HUES6 (cell line): ENCODE results near the gene CACNA2D3.

ENCODE experiments used
- H3K27ac ChIP-seq: 2 replicates; pipeline ENCODE4 v1.7.0; 2013; ENCODE audit warnings: low read depth, mild to moderate bottlenecking, low read length, inconsistent platforms
- H3K27me3 ChIP-seq: 2 replicates; pipeline ENCODE4 v1.6.1; 2013; ENCODE audit warnings: low read length; ENCODE audit not compliant: control insufficient read depth, insufficient read depth
- H3K36me3 ChIP-seq: 2 replicates; pipeline ENCODE4 v1.6.1; 2013; ENCODE audit warnings: low read length; ENCODE audit not compliant: control insufficient read depth, insufficient read depth
- H3K4me1 ChIP-seq: 2 replicates; pipeline ENCODE4 v1.6.1; 2013; ENCODE audit warnings: low read length; ENCODE audit not compliant: control insufficient read depth, insufficient read depth
- H3K4me3 ChIP-seq: 2 replicates; pipeline ENCODE4 v1.5.1; 2013; ENCODE audit warnings: low read depth, low read length
- H3K9ac ChIP-seq: one replicate; pipeline ENCODE4 v1.6.1; 2013; ENCODE audit warnings: mild to moderate bottlenecking, low read length
- H3K9me3 ChIP-seq: 2 replicates; pipeline ENCODE4 v1.6.1; 2013; ENCODE audit warnings: low read depth, low read length; ENCODE audit not compliant: control insufficient read depth, insufficient read depth

CACNA2D3 gene

GRCh38 chr3:54649551-54649950 lies 527.2 kb downstream of the CACNA2D3 start:
- H3K9ac ChIP-seq: no peak overlapping the region
- no peak overlapping the region for H3K4me3 ChIP-seq
- no peak overlapping the region for H3K27ac ChIP-seq
- peaks cover 25% of the 10 kb centered on the region for H3K9me3 ChIP-seq
- H3K4me1 ChIP-seq: peaks cover 10% of the 10 kb centered on the region; the same call in 1 of the 2 replicates
- H3K36me3 ChIP-seq: peaks cover 26% of the 10 kb centered on the region
- no peaks in the 10 kb centered on the region for H3K27me3 ChIP-seq

- Histone ChIP-seq H3K4me1 (peaks cover 10% of the 10 kb centered on the region; the same call in 1 of the 2 replicates), H3K4me3 (no peak overlapping the region), H3K27ac (no peak overlapping the region), H3K9me3 (peaks cover 4% of the 10 kb centered on the region; the same call in 1 of the 2 replicates), H3K36me3 (peaks cover 8% of the 10 kb centered on the region), H3K9ac (no peak overlapping the region), H3K27me3 (no peaks in the 10 kb centered on the region)
Observed at GRCh38 chr3:54653456-54654195, 531.3 kb downstream of the CACNA2D3 start.

GRCh38 chr3:54654776-54655175 lies 532.4 kb downstream of the CACNA2D3 start:
- peaks cover 6% of the 10 kb centered on the region for H3K36me3 ChIP-seq
- H3K4me3 ChIP-seq: no peak overlapping the region
- H3K4me1 ChIP-seq: peaks cover 16% of the 10 kb centered on the region
- peaks cover 2% of the 10 kb centered on the region; the same call in 1 of the 2 replicates for H3K9me3 ChIP-seq
- H3K27me3 ChIP-seq: no peaks in the 10 kb centered on the region
- no peak overlapping the region for H3K9ac ChIP-seq
- no peak overlapping the region for H3K27ac ChIP-seq

DNA sequence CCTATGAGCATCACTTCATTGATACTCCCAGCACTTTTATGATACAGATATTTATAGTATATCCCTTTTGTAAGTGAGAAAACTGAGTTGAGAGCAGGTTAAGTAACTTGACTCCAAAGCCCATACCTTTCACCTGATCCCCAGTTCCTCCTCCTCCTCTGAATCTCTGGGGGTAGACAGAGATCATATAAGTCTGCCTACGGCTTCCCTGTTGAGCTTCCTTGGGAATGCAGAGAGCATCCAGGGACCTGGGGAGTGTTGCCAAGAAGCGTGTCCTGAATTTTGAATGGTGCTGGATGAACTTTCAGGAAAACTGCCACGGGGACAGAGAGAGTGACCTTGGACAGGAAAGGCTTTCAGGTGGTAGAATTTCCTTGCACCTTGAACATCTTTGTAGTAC lies 537.0 kb downstream of the CACNA2D3 start:
- Histone ChIP-seq H3K4me1 (peaks cover 6% of the 10 kb centered on the region), H3K27me3 (no peaks in the 10 kb centered on the region), H3K9me3 (no peaks in the 10 kb centered on the region; the same call in 1 of the 2 replicates), H3K36me3 (peaks cover 5% of the 10 kb centered on the region; the same call in 1 of the 2 replicates), H3K4me3 (no peak overlapping the region), H3K9ac (no peak overlapping the region), H3K27ac (no peak overlapping the region)

- Histone ChIP-seq H3K4me3 (no peak overlapping the region), H3K9me3 (no peaks in the 10 kb centered on the region; the same call in 1 of the 2 replicates), H3K4me1 (peaks cover 6% of the 10 kb centered on the region), H3K36me3 (peaks cover 5% of the 10 kb centered on the region; the same call in 1 of the 2 replicates), H3K9ac (no peak overlapping the region), H3K27me3 (no peaks in the 10 kb centered on the region), H3K27ac (no peak overlapping the region)
Observed at GRCh38 chr3:54660714-54661132, 538.4 kb downstream of the CACNA2D3 start.

GRCh38 chr3:54661151-54661550 lies 538.8 kb downstream of the CACNA2D3 start:
- H3K4me1 ChIP-seq: peaks cover 6% of the 10 kb centered on the region
- no peaks in the 10 kb centered on the region; the same call in 1 of the 2 replicates for H3K9me3 ChIP-seq
- H3K9ac ChIP-seq: no peak overlapping the region
- no peak overlapping the region for H3K27ac ChIP-seq
- H3K4me3 ChIP-seq: no peak overlapping the region
- peaks cover 5% of the 10 kb centered on the region; the same call in 1 of the 2 replicates for H3K36me3 ChIP-seq
- no peaks in the 10 kb centered on the region for H3K27me3 ChIP-seq

DNA sequence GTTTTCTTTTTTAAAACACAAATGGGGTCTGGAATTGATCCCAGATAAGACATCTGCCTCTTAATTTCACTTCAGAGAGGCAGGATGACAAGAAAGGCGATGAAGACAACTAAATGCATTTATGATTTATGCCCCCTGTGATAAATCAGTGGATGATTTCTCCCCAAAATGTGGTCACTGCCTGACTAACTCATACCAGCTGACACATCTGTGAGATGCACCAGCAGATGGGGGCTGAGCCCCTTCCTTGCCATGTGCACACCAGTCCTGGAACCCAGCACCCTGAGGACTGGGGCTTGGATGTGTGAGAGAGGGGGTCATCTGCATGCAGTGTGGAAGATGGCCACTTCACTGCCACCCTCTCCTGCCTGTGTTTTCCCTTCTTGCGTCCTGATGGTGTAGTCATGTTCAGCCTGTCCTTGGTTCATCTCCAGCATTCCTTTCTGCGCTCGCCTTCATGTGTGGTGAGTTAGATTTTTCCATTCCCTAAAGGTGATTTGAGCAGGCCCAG lies 541.2 kb downstream of the CACNA2D3 start:
- H3K4me1 ChIP-seq: peaks cover 10% of the 10 kb centered on the region
- H3K4me3 ChIP-seq: no peak overlapping the region
- H3K9me3 ChIP-seq: no peaks in the 10 kb centered on the region; the same call in 1 of the 2 replicates
- H3K9ac ChIP-seq: no peak overlapping the region
- H3K27me3 ChIP-seq: no peaks in the 10 kb centered on the region
- H3K36me3 ChIP-seq: peaks cover 5% of the 10 kb centered on the region; the same call in 1 of the 2 replicates
- H3K27ac ChIP-seq: no peak overlapping the region

GRCh38 chr3:54665016-54665600 lies 542.8 kb downstream of the CACNA2D3 start:
- Histone ChIP-seq H3K27me3 (no peaks in the 10 kb centered on the region), H3K4me3 (no peak overlapping the region), H3K9ac (no peak overlapping the region), H3K27ac (no peak overlapping the region), H3K4me1 (peaks cover 9% of the 10 kb centered on the region), H3K36me3 (no peaks in the 10 kb centered on the region), H3K9me3 (no peaks in the 10 kb centered on the region; the same call in 1 of the 2 replicates)

- Histone ChIP-seq H3K36me3 (no peaks in the 10 kb centered on the region), H3K27ac (no peak overlapping the region), H3K4me1 (peaks cover 25% of the 10 kb centered on the region), H3K9ac (no peak overlapping the region), H3K9me3 (no peaks in the 10 kb centered on the region), H3K27me3 (no peaks in the 10 kb centered on the region), H3K4me3 (no peak overlapping the region)
Observed at GRCh38 chr3:54668236-54668635, 545.9 kb downstream of the CACNA2D3 start.

- H3K9me3 ChIP-seq: no peaks in the 10 kb centered on the region
- no peak overlapping the region for H3K9ac ChIP-seq
- peaks cover 25% of the 10 kb centered on the region for H3K4me1 ChIP-seq
- no peak overlapping the region for H3K4me3 ChIP-seq
- no peaks in the 10 kb centered on the region for H3K36me3 ChIP-seq
- no peak overlapping the region for H3K27ac ChIP-seq
- H3K27me3 ChIP-seq: no peaks in the 10 kb centered on the region
Observed at GRCh38 chr3:54670201-54671000, 548.0 kb downstream of the CACNA2D3 start.
